Measurements from ENCODE around the gene GPBP1L1. TPM values are rescaled to one million over a fixed set of nuclear protein-coding genes. Genes with fewer than 3 reads are reported as not detected.

GPBP1L1 gene
- total and polyA plus RNA-seq, 9 of the 15 experiments (the other 6 are each of a cell fraction or from before 2014, with no cell fraction given): 86.0 to 216 (median 138) TPM

DNA sequence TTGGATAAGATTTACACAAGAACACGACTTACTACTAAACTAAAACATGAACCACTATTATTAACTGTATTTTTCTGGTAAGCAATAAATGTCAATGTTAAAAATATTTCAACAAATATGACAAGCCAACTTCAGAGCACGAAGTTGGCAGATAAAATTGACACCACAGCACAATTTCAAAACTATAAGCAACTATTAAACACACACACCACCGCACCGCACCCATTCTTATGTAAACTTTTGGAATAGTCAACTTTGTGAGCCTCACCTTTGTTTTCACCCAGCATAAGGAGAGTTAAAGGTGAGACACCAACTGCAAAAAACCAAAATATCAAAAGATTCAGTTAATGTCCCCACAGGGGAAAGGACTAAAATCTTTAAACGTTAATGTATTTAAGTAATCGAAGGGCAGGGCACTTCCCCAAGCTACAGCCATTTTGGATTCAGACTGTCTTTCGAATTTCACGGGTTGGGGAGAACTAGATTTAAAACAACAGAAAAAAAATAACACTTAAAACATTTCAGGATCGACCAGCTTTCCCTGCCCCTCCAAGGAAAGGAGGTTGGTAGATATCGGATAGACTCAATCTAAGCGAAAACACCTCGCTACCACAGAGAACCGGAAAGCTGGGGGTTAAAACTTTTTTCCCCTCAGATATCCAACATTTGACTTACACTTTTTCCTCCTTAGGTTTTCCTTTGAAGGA, 872 bp downstream of the GPBP1L1 start (continued):
- TF ChIP-seq, protein P1, sequence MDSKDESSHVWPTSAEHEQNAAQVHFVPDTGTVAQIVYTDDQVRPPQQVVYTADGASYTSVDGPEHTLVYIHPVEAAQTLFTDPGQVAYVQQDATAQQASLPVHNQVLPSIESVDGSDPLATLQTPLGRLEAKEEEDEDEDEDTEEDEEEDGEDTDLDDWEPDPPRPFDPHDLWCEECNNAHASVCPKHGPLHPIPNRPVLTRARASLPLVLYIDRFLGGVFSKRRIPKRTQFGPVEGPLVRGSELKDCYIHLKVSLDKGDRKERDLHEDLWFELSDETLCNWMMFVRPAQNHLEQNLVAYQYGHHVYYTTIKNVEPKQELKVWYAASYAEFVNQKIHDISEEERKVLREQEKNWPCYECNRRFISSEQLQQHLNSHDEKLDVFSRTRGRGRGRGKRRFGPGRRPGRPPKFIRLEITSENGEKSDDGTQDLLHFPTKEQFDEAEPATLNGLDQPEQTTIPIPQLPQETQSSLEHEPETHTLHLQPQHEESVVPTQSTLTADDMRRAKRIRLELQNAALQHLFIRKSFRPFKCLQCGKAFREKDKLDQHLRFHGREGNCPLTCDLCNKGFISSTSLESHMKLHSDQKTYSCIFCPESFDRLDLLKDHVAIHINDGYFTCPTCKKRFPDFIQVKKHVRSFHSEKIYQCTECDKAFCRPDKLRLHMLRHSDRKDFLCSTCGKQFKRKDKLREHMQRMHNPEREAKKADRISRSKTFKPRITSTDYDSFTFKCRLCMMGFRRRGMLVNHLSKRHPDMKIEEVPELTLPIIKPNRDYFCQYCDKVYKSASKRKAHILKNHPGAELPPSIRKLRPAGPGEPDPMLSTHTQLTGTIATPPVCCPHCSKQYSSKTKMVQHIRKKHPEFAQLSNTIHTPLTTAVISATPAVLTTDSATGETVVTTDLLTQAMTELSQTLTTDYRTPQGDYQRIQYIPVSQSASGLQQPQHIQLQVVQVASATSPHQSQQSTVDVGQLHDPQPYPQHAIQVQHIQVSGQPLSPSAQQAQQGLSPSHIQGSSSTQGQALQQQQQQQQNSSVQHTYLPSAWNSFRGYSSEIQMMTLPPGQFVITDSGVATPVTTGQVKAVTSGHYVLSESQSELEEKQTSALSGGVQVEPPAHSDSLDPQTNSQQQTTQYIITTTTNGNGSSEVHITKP (IDR thresholded peaks at IDR 0.05; ENCODE audit: partially characterized antibody): peak; percentile 7
- TF ChIP-seq, protein P2, sequence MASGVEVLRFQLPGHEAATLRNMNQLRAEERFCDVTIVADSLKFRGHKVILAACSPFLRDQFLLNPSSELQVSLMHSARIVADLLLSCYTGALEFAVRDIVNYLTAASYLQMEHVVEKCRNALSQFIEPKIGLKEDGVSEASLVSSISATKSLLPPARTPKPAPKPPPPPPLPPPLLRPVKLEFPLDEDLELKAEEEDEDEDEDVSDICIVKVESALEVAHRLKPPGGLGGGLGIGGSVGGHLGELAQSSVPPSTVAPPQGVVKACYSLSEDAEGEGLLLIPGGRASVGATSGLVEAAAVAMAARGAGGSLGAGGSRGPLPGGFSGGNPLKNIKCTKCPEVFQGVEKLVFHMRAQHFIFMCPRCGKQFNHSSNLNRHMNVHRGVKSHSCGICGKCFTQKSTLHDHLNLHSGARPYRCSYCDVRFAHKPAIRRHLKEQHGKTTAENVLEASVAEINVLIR (CRISPR knock-in tag; IDR thresholded peaks at IDR 0.05): no peak
- TF ChIP-seq ZNF217 (CRISPR knock-in tag; IDR thresholded peaks at IDR 0.05) (no peak), MAFK (IDR thresholded peaks at IDR 0.05; ENCODE audit: low read length) (peak; percentile 31; the same call in 1 of the 2 replicates), RUNX1 (IDR thresholded peaks at IDR 0.05; ENCODE audit: low read depth) (no peak), ZNF316 (IDR thresholded peaks at IDR 0.05) (peak; percentile 86), YY1 (IDR thresholded peaks at IDR 0.05; ENCODE audit: borderline replicate concordance in 1 of 3, control insufficient read depth in 1 of 3, extremely low read depth in 1 of 3, insufficient read depth in 3 of 3, insufficient read length in 1 of 3, insufficient replicate concordance in 2 of 3, low read depth in 1 of 3, low read length in 2 of 3) (peak in 2 of 3 experiments; percentile 35 to 82), TGIF2 (CRISPR knock-in tag; IDR thresholded peaks at IDR 0.05) (no peak), MED1 (CRISPR knock-in tag; IDR thresholded peaks at IDR 0.05; ENCODE audit: borderline replicate concordance) (no peak), RBM17 (IDR thresholded peaks at IDR 0.05; ENCODE audit: borderline replicate concordance, low read depth, low read length) (no peak), XRCC3 (IDR thresholded peaks at IDR 0.05) (no peak), KAT7 (CRISPR knock-in tag; IDR thresholded peaks at IDR 0.05; ENCODE audit: borderline replicate concordance) (peak; percentile 36; the same call in 1 of the 2 replicates), DACH1 (IDR thresholded peaks at IDR 0.05; ENCODE audit: partially characterized antibody) (no peak), TEAD1 (CRISPR knock-in tag; IDR thresholded peaks at IDR 0.05) (0 out of 4 replicates have a peak, but pooled peaks of 1 of the 2 experiments have one; percentile 1), ZFX (CRISPR knock-in tag; IDR thresholded peaks at IDR 0.05) (no peak)
- TF ChIP-seq, protein P3, sequence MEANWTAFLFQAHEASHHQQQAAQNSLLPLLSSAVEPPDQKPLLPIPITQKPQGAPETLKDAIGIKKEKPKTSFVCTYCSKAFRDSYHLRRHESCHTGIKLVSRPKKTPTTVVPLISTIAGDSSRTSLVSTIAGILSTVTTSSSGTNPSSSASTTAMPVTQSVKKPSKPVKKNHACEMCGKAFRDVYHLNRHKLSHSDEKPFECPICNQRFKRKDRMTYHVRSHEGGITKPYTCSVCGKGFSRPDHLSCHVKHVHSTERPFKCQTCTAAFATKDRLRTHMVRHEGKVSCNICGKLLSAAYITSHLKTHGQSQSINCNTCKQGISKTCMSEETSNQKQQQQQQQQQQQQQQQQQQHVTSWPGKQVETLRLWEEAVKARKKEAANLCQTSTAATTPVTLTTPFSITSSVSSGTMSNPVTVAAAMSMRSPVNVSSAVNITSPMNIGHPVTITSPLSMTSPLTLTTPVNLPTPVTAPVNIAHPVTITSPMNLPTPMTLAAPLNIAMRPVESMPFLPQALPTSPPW (CRISPR knock-in tag; IDR thresholded peaks at IDR 0.05): no peak
- TF ChIP-seq, protein P4, sequence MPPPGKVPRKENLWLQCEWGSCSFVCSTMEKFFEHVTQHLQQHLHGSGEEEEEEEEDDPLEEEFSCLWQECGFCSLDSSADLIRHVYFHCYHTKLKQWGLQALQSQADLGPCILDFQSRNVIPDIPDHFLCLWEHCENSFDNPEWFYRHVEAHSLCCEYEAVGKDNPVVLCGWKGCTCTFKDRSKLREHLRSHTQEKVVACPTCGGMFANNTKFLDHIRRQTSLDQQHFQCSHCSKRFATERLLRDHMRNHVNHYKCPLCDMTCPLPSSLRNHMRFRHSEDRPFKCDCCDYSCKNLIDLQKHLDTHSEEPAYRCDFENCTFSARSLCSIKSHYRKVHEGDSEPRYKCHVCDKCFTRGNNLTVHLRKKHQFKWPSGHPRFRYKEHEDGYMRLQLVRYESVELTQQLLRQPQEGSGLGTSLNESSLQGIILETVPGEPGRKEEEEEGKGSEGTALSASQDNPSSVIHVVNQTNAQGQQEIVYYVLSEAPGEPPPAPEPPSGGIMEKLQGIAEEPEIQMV (tag; conservative IDR thresholded peaks at IDR 0.05; ENCODE audit: low read depth): 0 out of 2 replicates have a peak, but pooled peaks have one; percentile 52
- TF ChIP-seq, protein P5, sequence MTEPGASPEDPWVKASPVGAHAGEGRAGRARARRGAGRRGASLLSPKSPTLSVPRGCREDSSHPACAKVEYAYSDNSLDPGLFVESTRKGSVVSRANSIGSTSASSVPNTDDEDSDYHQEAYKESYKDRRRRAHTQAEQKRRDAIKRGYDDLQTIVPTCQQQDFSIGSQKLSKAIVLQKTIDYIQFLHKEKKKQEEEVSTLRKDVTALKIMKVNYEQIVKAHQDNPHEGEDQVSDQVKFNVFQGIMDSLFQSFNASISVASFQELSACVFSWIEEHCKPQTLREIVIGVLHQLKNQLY (CRISPR knock-in tag; conservative IDR thresholded peaks at IDR 0.05): no peak

Measured in K562 (cell line).